Measurements from ENCODE around the gene GRK2. TPM values are rescaled to one million over a fixed set of nuclear protein-coding genes. Genes with fewer than 3 reads are reported as not detected.
A peak's percentile ranks its signal among the peaks of the same experiment; 100 is the strongest.

Gene GRK2
- total and polyA plus RNA-seq, 2 of the 8 experiments (the other 6 are each of a cell fraction or from before 2014, with no cell fraction given) = 47.3 to 49.7 TPM

- POLR2A ChIA-PET (ENCODE audit: partially characterized antibody) = interaction anchor here (0.6 to 1.1 kb wide), 6 partner anchors 9 to 1746 kb away, joined by 3 to 5 read pairs (median 4); partner anchors contain the start of gene ANKRD13D
- peak overlapping the region; percentile 21 to 54; a peak in 3 of 4 replicates for H3K4me2 ChIP-seq (ENCODE audit: insufficient read depth in 1 of 2, low read depth in 2 of 2, low read length in 2 of 2)
- H4K8ac ChIP-seq (ENCODE audit: extremely low read depth, insufficient read depth, low read length) = peak overlapping the region; percentile 3; the same call in 1 of the 2 replicates
- H2AFZ ChIP-seq (ENCODE audit: low read length) = no peak overlapping the region
- H3K4me1 ChIP-seq (replicated peaks in 1 of 4; ENCODE audit: control insufficient read depth in 3 of 4, insufficient read depth in 4 of 4, low read length in 3 of 4) = peaks cover 0 to 24% (median 15%) of the 10 kb centered on the region in 4 experiments; a peak in 6 of 7 replicates
- H2BK12ac ChIP-seq (ENCODE audit: low read depth, low read length) = peak overlapping the region; percentile 39; the same call in 1 of the 2 replicates
- H2BK15ac ChIP-seq (ENCODE audit: low read length) = peak overlapping the region; percentile 88; the same call in 1 of the 2 replicates
- no peaks in the 10 kb centered on the region for H3K27me3 ChIP-seq (replicated peaks in 1 of 4; ENCODE audit: control insufficient read depth in 3 of 4, extremely low read depth in 1 of 4, insufficient read depth in 3 of 4, low read length in 3 of 4)
- 0 out of 2 replicates have a peak overlapping the region, but pooled peaks have one; percentile 80 for H2BK20ac ChIP-seq (ENCODE audit: low read length)
- WGBS, 2 experiments (ENCODE audit: extremely low coverage in 1 of 2, insufficient coverage in 1 of 2, insufficient read length in 1 of 2, insufficient replicate concordance in 2 of 2, low coverage in 1 of 2, low lambda C conversion rate in 2 of 2, missing lambda C conversion rate in 1 of 2) = 59% methylated on average over 23 of the region's 24 CpGs; no CpG with 5 or more reads in 1 of the 2 experiments
- H3K36me3 ChIP-seq (ENCODE audit: control insufficient read depth in 2 of 4, insufficient read depth in 4 of 4, low read length in 3 of 4) = peaks cover 12 to 28% (median 26%) of the 10 kb centered on the region in 4 experiments
- H3K4me3 ChIP-seq (ENCODE audit: extremely low read depth in 1 of 4, insufficient read depth in 2 of 4, low read depth in 3 of 4, low read length in 4 of 4) = peak overlapping the region in 1 of 4 experiments; percentile 20; a peak in 1 of 8 replicates
- no peaks in the 10 kb centered on the region; the same call in 1 of the 2 replicates for H3K23me2 ChIP-seq (ENCODE audit: low read depth, low read length)
- peaks cover 2 to 10% of the 10 kb centered on the region in 2 experiments for H4K20me1 ChIP-seq (replicated peaks in 1 of 2; ENCODE audit: control insufficient read depth in 1 of 2, insufficient read depth in 2 of 2, low read length in 2 of 2)
- H2AK5ac ChIP-seq (ENCODE audit: low read depth, low read length) = 0 out of 2 replicates have a peak overlapping the region, but pooled peaks have one; percentile 26
- H2BK120ac ChIP-seq (replicated peaks; ENCODE audit: low read depth, low read length) = peak overlapping the region; percentile 72
- H3K18ac ChIP-seq (ENCODE audit: extremely low read depth, low read length) = peak overlapping the region; percentile 90
- H3K79me1 ChIP-seq (ENCODE audit: low read depth, low read length) = peaks cover 14% of the 10 kb centered on the region
- peak overlapping the region in 1 of 4 experiments; percentile 8; a peak in 1 of 7 replicates for H3K9ac ChIP-seq (replicated peaks in 1 of 4; ENCODE audit: extremely low read depth in 1 of 4, low read depth in 3 of 4, low read length in 3 of 4)
- peak overlapping the region; percentile 8 for H3K56ac ChIP-seq (replicated peaks; ENCODE audit: insufficient read length, low read depth, low read length)
- H3K4ac ChIP-seq (replicated peaks; ENCODE audit: insufficient read length, low read depth, low read length) = peak overlapping the region; percentile 41
- H4K5ac ChIP-seq (ENCODE audit: insufficient read length, low read depth, low read length) = peak overlapping the region; percentile 8
- peak overlapping the region; percentile 90 for H4K91ac ChIP-seq (replicated peaks; ENCODE audit: insufficient read length, low read length)
- H3K79me2 ChIP-seq (ENCODE audit: control insufficient read depth in 1 of 2, insufficient read depth in 2 of 2, low read length in 2 of 2) = peaks cover 0 to 31% of the 10 kb centered on the region in 2 experiments; a peak in 3 of 4 replicates
- no peak overlapping the region for H3K14ac ChIP-seq (ENCODE audit: insufficient read length)
- 0 out of 2 replicates have a peak overlapping the region, but pooled peaks have one; percentile 59 for H3K27ac ChIP-seq (ENCODE audit: low read depth, low read length)
- DNase-seq (ENCODE audit: low read depth in 1 of 2, low spot score in 2 of 2) = peak in 1 of 2 experiments; percentile 82
- H2BK5ac ChIP-seq (ENCODE audit: low read depth, low read length) = peak overlapping the region; percentile 86
- CTCF ChIA-PET (ENCODE audit: partially characterized antibody) = interaction anchor here (0.6 to 3.7 kb wide), 14 partner anchors 11 to 1586 kb away, joined by 3 to 27 read pairs (median 4); partner anchors contain the start of genes ANKRD13D and GRK2
- no peaks in the 10 kb centered on the region for H3K9me3 ChIP-seq (ENCODE audit: insufficient read depth in 2 of 2, low read depth in 1 of 2, low read length in 1 of 2)
- H3K23ac ChIP-seq (ENCODE audit: insufficient read length) = no peak overlapping the region
- FAIRE-seq = no peak
- TF ChIP-seq KDM5A (IDR thresholded peaks at IDR 0.05; ENCODE audit: low read length) (no peak), ZNF274 (IDR thresholded peaks at IDR 0.05; ENCODE audit: borderline replicate concordance, extremely low read depth, low read length) (no peak), EP300 (IDR thresholded peaks at IDR 0.05; ENCODE audit: borderline replicate concordance in 1 of 2, low read depth in 2 of 2, low read length in 2 of 2) (no peak), RBBP5 (IDR thresholded peaks at IDR 0.05; ENCODE audit: borderline replicate concordance, low read depth, low read length) (no peak; the same call in 1 of the 2 replicates), KDM4A (IDR thresholded peaks at IDR 0.05; ENCODE audit: low read depth, low read length, severe bottlenecking) (no peak), TEAD4 (IDR thresholded peaks at IDR 0.05; ENCODE audit: low read depth, low read length) (no peak), NRF1 (IDR thresholded peaks at IDR 0.05; ENCODE audit: low read depth, low read length) (no peak), SIN3A (conservative IDR thresholded peaks at IDR 0.05 in 1 of 2, IDR thresholded peaks at IDR 0.05 in 1 of 2; ENCODE audit: low read depth in 1 of 2, low read length in 2 of 2) (peak; percentile 73 to 93), GTF2F1 (IDR thresholded peaks at IDR 0.05; ENCODE audit: borderline replicate concordance, low read depth, low read length) (no peak), ASH2L (IDR thresholded peaks at IDR 0.05; ENCODE audit: low read length) (peak; percentile 22)
Measured at GRCh38 chr11:67277231-67277961, 11.1 kb downstream of the GRK2 start.

Data from H1 (cell line).